Uterus (tissue), 2 donors: Measurements from ENCODE around the gene LTBP2.

Source experiments
- CTCF ChIP-seq, 4 experiments: fragments of 200-600 bp in 2 of 4; fragments of 450-650 bp in 2 of 4; sonication (generic) in 2 of 4; IDR thresholded peaks; one replicate each; pipeline ENCODE4 v1.5.1; 2016 to 2019; ENCODE audit warnings: antibody characterized with exemption in 4 of 4, mild to moderate bottlenecking in 2 of 4, moderate library complexity in 1 of 4
- POLR2A ChIP-seq, 2 donors: fragments of 450-650 bp; IDR thresholded peaks; one replicate each; pipeline ENCODE4 v1.6.1; 2016; ENCODE audit warnings: antibody characterized with exemption in 2 of 2, mild to moderate bottlenecking in 1 of 2, moderate library complexity in 1 of 2

DNA sequence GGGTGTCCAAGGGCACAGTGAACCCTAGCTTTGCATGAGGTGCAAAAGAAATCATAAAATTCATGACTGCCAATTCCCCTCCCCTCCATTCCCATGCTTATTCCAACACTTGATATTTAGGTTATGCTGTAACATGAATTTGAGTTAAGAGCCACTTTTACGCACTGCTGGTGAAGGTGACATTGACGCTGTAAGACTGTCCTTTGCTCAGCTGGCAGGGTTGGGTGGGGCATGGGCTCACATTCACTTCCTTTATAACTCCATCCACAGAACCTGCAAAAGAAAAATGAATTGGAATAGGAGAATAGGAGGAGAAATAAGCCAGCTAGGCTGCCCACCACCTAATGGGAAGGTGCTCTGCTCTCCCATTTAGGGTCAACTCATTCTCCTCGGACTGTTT, 125.9 kb downstream of the LTBP2 start:
- TF ChIP-seq CTCF (IDR thresholded peaks at IDR 0.05), result no peak
- no peak for TF ChIP-seq POLR2A (IDR thresholded peaks at IDR 0.05)
